ENCODE measurements around the gene CRHR1.

- TF ChIP-seq POLR2A (IDR thresholded peaks at IDR 0.05): no peak
- no peak for TF ChIP-seq CTCF (IDR thresholded peaks at IDR 0.05)
These were observed 64.3 kb downstream of the CRHR1 start for GRCh38 chr17:45848405-45848804.

All from lower leg skin (tissue), 3 donors.